Measurements from ENCODE around the gene FAM43A.

The FAM43A gene

GRCh38 chr3:194685718-194686413 is at the start of gene FAM43A:
Gene FAM43A (plus strand): TSS chr3:194685883. CDS start chr3:194686827, 944 bp downstream.
- peak; percentile 71 to 76 for DNase-seq (ENCODE audit: low read depth in 2 of 2)

DNA sequence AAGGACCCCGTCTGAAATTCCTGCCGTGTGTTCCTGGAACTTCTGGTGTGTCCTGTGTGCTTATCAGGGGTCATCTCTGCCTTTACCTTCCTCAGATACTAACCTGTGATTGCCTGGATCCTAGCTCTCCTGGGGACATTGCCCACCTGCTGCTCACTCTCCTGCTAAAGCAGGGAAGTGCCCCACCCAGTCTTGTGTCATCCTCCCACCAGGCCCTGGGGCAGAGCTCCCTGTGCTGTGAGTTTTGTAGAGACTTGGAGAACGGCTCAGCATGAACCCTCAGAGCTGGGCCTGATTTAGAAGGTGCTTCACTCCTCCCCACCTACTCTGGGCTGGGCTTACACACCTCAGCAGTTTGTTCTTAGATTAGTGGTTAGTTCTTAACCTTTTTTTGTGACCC is 48.6 kb upstream of the FAM43A start:
- no peak for DNase-seq (ENCODE audit: low read depth in 2 of 2)

DNA sequence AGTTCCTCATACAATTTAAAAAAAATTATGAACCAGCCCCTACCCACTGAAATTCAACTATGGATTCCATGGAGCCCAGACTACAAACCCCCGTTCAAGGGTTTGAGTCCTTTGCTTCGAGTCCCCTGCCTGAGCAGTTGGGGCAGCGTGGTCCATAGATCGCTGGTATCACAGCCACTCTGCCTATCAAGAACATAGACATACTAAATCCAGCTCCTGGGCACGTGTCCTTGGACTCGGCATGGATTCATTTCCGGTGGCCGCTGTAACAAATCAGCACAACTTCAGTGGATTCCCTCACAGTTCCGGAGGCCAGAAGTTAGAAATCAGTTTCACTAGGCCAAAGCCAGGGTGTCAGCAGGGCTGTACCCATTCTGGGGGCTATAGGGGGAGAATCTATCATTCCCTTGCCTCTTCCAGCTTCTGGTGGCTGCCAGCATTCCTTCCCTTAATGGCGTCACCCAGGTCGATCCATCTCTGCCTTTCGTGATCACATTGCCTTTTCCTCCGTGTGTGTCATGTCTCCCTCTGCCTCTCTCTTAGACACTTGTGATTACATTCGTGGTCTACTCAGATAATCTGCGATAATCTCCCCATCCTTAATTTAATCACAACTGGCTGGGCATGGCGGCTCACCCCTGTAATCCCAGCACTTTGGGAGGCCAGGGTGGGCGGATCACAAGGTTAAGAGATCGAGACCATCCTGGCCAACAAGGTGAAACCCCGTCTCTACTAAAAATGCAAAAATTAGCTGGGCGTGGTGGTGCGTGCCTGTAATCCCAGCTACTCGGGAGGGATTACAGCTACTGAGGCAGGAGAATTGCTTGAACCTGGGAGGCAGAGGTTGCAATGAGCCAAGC is 47.9 kb upstream of the FAM43A start:
- no peak for DNase-seq (ENCODE audit: low read depth in 2 of 2)

DNA sequence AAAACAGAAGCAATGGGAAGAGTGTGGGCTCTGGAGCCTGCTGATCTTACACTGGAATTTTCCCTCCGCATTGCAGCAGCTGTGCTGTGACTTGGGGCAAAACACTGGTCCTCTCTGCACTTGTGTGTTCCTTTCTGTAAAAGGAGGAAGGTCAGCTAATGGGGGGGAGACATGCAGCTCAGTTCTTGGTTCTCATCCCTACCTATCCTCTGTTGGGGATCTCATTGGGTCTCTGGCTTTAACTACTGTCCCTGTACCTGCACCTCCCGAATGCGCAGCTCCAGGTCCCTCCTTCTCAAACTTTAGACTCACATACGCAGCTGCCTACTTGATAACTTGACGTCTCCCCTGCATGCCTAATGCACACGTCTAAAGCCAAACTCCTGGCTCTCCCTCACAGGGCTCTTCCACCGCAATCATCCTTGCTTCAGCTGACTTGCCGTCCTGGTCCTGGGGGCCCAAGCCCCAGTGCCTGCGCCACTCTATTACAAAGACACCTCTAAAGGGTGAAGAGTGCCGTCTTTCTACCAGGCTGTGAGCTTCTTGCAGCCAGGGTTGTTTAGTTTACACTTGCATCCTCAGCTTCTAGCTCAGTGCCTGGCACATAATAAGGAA is 46.6 kb upstream of the FAM43A start:
- no peak for DNase-seq (ENCODE audit: low read depth in 2 of 2)

GRCh38 chr3:194640829-194641228 is 44.9 kb upstream of the FAM43A start:
- DNase-seq (ENCODE audit: low read depth in 2 of 2): peak in 1 of 2 donors; percentile 19

GRCh38 chr3:194642769-194643168 is 42.9 kb upstream of the FAM43A start:
- no peak for DNase-seq (ENCODE audit: low read depth in 2 of 2)

GRCh38 chr3:194647747-194648146 is 37.9 kb upstream of the FAM43A start:
- DNase-seq (ENCODE audit: low read depth in 2 of 2): no peak

DNA sequence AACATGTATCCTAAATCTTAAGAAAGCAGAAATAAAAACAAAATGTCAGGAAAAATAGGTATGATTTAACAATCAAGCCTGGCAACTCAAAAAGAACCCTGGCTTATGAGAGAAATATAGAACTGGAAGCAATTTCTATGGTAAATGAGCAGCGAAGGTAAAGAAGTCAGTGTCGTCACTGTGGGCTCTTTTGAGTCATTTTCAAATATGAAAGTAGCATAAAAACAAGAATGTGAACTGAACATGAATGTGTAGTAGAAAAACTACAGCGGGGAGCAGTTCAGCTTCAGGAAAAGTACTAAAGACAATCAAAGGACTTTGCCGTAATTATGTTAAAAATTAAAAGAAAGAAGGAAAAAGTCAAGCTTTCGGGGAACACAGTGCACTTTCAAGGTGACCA is 31.2 kb upstream of the FAM43A start:
- no peak for DNase-seq (ENCODE audit: low read depth in 2 of 2)

DNA sequence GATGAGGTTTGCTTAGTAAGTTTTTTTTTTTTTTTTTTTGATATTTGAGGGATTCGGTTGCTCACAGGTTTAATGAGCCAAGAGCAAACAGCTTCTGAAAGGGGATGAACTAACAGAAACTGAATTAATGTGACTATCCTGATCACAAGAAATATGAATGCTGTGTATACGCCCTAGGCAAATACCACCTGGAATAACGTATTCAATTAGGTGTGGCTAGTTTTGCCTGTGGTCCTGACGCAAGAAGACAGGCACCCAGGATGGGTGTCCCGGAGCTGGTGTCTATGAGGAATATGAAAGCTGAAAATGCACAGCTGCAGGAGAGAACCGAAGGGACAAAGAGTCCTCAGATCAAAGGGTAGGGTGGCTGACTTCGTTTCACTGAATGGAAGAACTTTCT is 28.2 kb upstream of the FAM43A start:
- DNase-seq (ENCODE audit: low read depth in 2 of 2): no peak

GRCh38 chr3:194658477-194659242 is 27.0 kb upstream of the FAM43A start:
- no peak for DNase-seq (ENCODE audit: low read depth in 2 of 2)

DNA sequence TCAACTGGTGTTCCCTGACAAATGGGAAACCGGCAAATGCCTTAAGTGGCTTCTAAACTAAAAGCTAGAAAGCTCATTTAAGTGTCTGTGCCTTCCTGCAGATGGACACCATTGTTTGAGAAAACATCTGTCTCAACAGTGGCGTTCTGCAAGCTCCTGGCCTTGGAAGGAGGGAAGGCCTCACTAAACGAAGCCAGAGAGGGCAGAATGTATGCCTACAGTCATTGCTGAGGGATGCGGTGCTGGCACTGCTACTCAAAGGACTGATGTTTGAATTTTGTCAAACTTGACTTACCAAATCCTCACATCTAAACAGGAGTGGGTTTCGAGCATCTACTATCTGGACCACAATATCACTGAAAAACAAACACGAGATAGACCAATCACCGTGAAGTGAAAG is 25.9 kb upstream of the FAM43A start:
- DNase-seq (ENCODE audit: low read depth in 2 of 2): no peak

DNA sequence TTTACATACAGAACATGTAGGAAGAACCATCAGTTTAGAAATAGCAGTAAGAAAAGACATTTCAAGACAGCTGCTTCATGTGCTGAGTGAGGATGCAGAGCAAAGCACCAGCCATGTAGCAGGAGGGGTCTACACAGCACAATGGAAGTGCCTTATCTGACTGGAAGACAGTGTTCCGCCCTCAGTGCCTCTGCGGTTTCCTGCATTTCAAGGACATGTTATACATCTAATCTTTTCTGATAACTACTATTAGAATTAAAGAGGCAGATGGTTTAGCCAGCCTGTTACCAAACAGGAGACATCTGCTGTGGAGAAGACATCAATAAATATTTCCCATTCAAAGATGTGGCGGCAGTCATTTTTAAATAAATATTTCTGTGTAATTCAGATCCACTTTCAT is 24.3 kb upstream of the FAM43A start:
- DNase-seq (ENCODE audit: low read depth in 2 of 2): no peak

GRCh38 chr3:194661946-194662345 is 23.7 kb upstream of the FAM43A start:
- no peak for DNase-seq (ENCODE audit: low read depth in 2 of 2)

- DNase-seq (ENCODE audit: low read depth in 2 of 2): no peak
Measured at GRCh38 chr3:194664857-194665256, 20.8 kb upstream of the FAM43A start.

DNA sequence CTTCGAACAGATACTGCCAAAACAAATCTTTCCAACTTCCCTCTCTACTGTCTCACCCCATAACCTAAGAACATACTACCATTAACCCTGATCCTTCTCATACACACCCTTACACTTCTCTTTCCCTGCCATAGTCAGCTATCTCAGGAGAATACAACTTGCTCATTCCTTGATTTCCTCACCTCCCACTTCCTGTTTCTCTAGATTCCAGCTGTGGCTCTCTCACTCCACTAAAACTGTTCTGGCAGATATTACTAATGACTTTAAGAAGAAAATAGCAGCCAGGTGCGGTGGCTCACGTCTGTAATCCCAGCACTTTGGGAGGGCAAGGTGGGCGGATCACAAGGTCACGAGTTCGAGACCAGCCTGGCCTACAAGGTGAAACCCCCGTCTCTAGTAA is 18.3 kb upstream of the FAM43A start:
- DNase-seq (ENCODE audit: low read depth in 2 of 2): no peak

GRCh38 chr3:194671511-194671899 is 14.2 kb upstream of the FAM43A start:
- no peak for DNase-seq (ENCODE audit: low read depth in 2 of 2)

- peak; percentile 75 to 86 for DNase-seq (ENCODE audit: low read depth in 2 of 2)
Measured at GRCh38 chr3:194671900-194672808, 13.5 kb upstream of the FAM43A start, which contains the start of gene LSG1. Gene LSG1 (minus strand): TSS chr3:194672191. CDS start chr3:194672162, 29 bp downstream.

- DNase-seq (ENCODE audit: low read depth in 2 of 2): no peak
Measured at GRCh38 chr3:194672876-194673275, 12.8 kb upstream of the FAM43A start.

DNA sequence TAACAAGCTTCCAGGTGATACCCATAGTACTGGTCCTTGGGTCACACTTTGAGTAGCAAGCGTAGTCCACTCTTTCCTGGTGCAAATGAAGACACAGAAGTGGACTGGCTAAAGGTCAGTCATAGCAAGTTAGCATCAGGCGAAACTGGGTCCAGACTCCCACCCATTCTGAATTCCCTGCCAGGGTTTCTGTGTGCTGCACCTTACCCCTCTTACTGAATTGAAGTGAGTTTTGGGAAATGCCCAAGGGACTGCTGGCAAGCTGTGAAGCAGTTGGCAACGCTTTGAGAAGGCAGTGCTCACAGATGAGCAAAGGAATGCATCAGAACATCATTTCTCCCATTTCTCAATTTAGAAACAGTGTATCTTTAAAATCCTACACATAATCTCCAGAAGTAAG is 11.9 kb upstream of the FAM43A start:
- no peak for DNase-seq (ENCODE audit: low read depth in 2 of 2)

GRCh38 chr3:194675081-194675640 is 10.5 kb upstream of the FAM43A start:
- DNase-seq (ENCODE audit: low read depth in 2 of 2): peak; percentile 51 to 71
